Gastrocnemius medialis (tissue), 4 donors: ENCODE measurements around the gene ZNF414. TPM values are rescaled to one million over a fixed set of nuclear protein-coding genes. Genes with fewer than 3 reads are reported as not detected.

Experiments used
- ATAC-seq, 2 donors: fragments of 150-250 bp; one replicate each; pipeline ENCODE4 v1.9.1; 2016
- DNase-seq, 2 donors: peaks; one replicate each; pipeline ENCODE4 v3.0.0-alpha.2; 2019
- H3K27ac ChIP-seq, 4 donors: fragments of 200-600 bp; sonication (generic); 1 replicate in 1 of 4; 2 replicates in 3 of 4; pipeline ENCODE4 v1.5.1; 2016 to 2018; ENCODE audit warnings: mild to moderate bottlenecking in 2 of 4, moderate library complexity in 1 of 4
- H3K27me3 ChIP-seq, 3 donors: fragments of 200-600 bp; sonication (generic) in 2 of 3; 1 replicate in 1 of 3; 2 replicates in 2 of 3; pipeline versions ENCODE4 v1.5.1 to v1.6.0; 2016 to 2019; ENCODE audit warnings: mild to moderate bottlenecking in 1 of 3, moderate library complexity in 1 of 3
- H3K36me3 ChIP-seq, 2 donors: fragments of 200-600 bp; sonication (generic) in 1 of 2; one replicate each; pipeline ENCODE4 v1.5.1; 2017 to 2018
- H3K4me1 ChIP-seq, 2 donors: fragments of 200-600 bp; sonication (generic) in 1 of 2; one replicate each; pipeline ENCODE4 v1.5.1; 2016 to 2017; ENCODE audit warnings: mild to moderate bottlenecking in 2 of 2
- H3K4me3 ChIP-seq, 4 donors: fragments of 200-600 bp; sonication (generic) in 3 of 4; 1 replicate in 1 of 4; 2 replicates in 3 of 4; pipeline ENCODE4 v1.5.1; 2016 to 2019; ENCODE audit warnings: mild to moderate bottlenecking in 2 of 4
- H3K9me3 ChIP-seq, 3 donors: fragments of 200-600 bp; sonication (generic) in 2 of 3; 1 replicate in 1 of 3; 2 replicates in 2 of 3; pipeline ENCODE4 v1.5.1; 2016 to 2019
- POLR2A ChIP-seq, 2 donors: fragments of 450-650 bp; IDR thresholded peaks; one replicate each; pipeline ENCODE4 v1.6.1; 2017; ENCODE audit warnings: antibody characterized with exemption in 2 of 2, mild to moderate bottlenecking in 2 of 2, moderate library complexity in 2 of 2
- in situ Hi-C, 4 donors: fragments of 200-750 bp; cut with MboI; loops; one replicate each; pipeline versions ENCODE4 v1.15.0 to v1.8.0; 2017; ENCODE audit warnings: low sequenced_read_pairs in 4 of 4
- intact Hi-C: fragments of 100-400 bp; cut with DNase I; formaldehyde crosslinking; loops from one replicate; pipeline ENCODE4 v1.15.1; 2023; ENCODE audit warnings: low total_unique reads
- total RNA-seq, 4 donors: library from RNA; depleted of rRNA; stranded (reverse); fragments of >200 nt; gene quantifications; one replicate each; pipeline versions ENCODE4 v1.1.0 to v1.2.3, GENCODE V29; 2016
- TF ChIP-seq, protein P1 (sequence below), 5 experiments: fragments of 450-650 bp in 3 of 5; fragments of 200-600 bp in 2 of 5; sonication (generic) in 2 of 5; IDR thresholded peaks in 4 of 5; conservative IDR thresholded peaks in 1 of 5; 1 replicate in 4 of 5; 2 replicates in 1 of 5; pipeline ENCODE4 v1.5.1; 2016 to 2019; ENCODE audit warnings: antibody characterized with exemption in 5 of 5, mild to moderate bottlenecking in 3 of 5, moderate library complexity in 3 of 5

ZNF414 gene
- total RNA-seq, 4 donors from 2014 or later, result 4.7 to 13.3 (median 6.9) TPM

DNA sequence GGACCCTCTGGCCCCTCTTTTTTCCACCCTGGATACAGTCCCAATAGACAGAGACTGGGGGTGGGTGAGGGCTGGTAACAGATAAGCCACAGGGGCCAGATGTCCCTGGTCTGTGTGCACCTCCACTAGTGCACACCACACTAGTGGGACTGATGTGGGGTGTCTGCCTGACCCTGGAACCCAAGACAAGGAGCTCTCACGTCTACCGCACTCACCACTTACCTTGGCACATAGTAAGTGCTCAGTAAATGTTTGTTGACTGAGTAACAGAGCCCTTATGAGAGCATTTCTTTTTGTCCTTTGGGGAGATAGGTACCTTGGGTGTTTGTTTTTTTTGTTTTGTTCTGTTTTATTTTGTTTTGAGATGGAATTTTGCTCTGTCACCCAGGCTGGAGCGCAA lies 23.1 kb upstream of the ZNF414 start:
- intact Hi-C loops (no loop called here), in situ Hi-C loops (no loop called here)
- H3K9me3 ChIP-seq, result no peaks in the 10 kb centered on the region
- no peaks in the 10 kb centered on the region for H3K27me3 ChIP-seq
- H3K27ac ChIP-seq, result no peak overlapping the region
- no peaks in the 10 kb centered on the region for H3K36me3 ChIP-seq
- DNase-seq, result no peak
- ATAC-seq, result no peak
- no peaks in the 10 kb centered on the region for H3K4me1 ChIP-seq
- TF ChIP-seq, protein P1, sequence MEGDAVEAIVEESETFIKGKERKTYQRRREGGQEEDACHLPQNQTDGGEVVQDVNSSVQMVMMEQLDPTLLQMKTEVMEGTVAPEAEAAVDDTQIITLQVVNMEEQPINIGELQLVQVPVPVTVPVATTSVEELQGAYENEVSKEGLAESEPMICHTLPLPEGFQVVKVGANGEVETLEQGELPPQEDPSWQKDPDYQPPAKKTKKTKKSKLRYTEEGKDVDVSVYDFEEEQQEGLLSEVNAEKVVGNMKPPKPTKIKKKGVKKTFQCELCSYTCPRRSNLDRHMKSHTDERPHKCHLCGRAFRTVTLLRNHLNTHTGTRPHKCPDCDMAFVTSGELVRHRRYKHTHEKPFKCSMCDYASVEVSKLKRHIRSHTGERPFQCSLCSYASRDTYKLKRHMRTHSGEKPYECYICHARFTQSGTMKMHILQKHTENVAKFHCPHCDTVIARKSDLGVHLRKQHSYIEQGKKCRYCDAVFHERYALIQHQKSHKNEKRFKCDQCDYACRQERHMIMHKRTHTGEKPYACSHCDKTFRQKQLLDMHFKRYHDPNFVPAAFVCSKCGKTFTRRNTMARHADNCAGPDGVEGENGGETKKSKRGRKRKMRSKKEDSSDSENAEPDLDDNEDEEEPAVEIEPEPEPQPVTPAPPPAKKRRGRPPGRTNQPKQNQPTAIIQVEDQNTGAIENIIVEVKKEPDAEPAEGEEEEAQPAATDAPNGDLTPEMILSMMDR (IDR thresholded peaks at IDR 0.05 in 4 of 5, conservative IDR thresholded peaks at IDR 0.05 in 1 of 5), result no peak
- TF ChIP-seq POLR2A (IDR thresholded peaks at IDR 0.05), result no peak
- no peak overlapping the region for H3K4me3 ChIP-seq

DNA sequence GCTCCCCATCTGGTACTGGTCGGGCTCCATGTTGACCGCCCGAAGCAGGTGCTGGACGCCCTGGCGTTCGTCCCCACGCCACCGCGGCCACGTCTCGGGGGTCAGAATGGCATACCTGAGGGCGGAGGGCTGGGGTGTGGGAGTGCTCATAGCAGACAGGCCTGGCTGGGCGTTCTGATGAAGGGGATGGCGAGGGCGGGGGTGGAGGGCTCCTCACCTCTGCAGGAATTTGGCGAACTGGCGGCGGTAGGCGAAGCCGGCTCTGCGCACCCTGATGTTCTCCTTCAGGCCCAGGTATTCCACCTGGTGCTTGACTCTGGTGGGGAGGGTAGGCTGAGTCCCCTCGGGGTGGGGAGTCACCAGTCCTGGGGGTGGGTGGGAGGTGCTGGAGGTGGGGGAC lies 22.3 kb upstream of the ZNF414 start:
- in situ Hi-C loops (no loop called here), intact Hi-C loops (no loop called here)
- no peak for ATAC-seq
- Histone ChIP-seq H3K4me3 (no peak overlapping the region), H3K27ac (no peak overlapping the region), H3K27me3 (no peaks in the 10 kb centered on the region), H3K36me3 (no peaks in the 10 kb centered on the region), H3K9me3 (no peaks in the 10 kb centered on the region), H3K4me1 (no peaks in the 10 kb centered on the region)
- TF ChIP-seq, protein P1 (IDR thresholded peaks at IDR 0.05 in 4 of 5, conservative IDR thresholded peaks at IDR 0.05 in 1 of 5), result no peak
- TF ChIP-seq POLR2A (IDR thresholded peaks at IDR 0.05), result no peak
- no peak for DNase-seq

- intact Hi-C loops, result no loop called here
- Histone ChIP-seq H3K36me3 (no peaks in the 10 kb centered on the region), H3K27me3 (peaks cover 0 to 3% (median 0%) of the 10 kb centered on the region in 3 donors), H3K27ac (no peak overlapping the region), H3K4me3 (no peak overlapping the region), H3K9me3 (no peaks in the 10 kb centered on the region), H3K4me1 (no peaks in the 10 kb centered on the region)
- TF ChIP-seq, protein P1 (IDR thresholded peaks at IDR 0.05 in 4 of 5, conservative IDR thresholded peaks at IDR 0.05 in 1 of 5), result no peak
- TF ChIP-seq POLR2A (IDR thresholded peaks at IDR 0.05), result no peak
- in situ Hi-C loops, result no loop called here
- ATAC-seq (no peak), DNase-seq (no peak)
These were observed 18.3 kb upstream of the ZNF414 start for GRCh38 chr19:8532225-8532624.

DNA sequence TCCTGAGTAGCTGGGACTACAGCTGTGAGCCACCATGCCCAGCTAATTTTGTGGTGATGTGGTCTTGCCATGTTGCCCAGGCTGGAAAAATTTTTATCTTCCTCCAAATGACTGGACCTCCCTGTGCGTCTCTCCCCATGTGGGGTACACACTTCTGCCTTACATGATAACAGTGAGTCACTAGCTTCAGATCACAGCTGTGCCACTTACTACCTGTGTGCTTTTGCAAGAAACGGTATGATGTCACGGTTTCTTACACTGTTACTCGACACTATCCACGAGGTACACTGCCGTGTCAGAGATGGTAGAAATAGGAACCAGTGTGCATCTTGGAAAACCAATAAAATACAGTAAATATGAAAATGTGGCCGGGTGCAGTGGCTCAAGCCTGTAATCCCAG lies 17.5 kb upstream of the ZNF414 start:
- H3K27me3 ChIP-seq, result peaks cover 0 to 7% (median 0%) of the 10 kb centered on the region in 3 donors
- H3K27ac ChIP-seq, result no peak overlapping the region
- H3K4me3 ChIP-seq, result no peak overlapping the region
- TF ChIP-seq POLR2A (IDR thresholded peaks at IDR 0.05), result no peak
- TF ChIP-seq, protein P1 (IDR thresholded peaks at IDR 0.05 in 4 of 5, conservative IDR thresholded peaks at IDR 0.05 in 1 of 5), result no peak
- no peaks in the 10 kb centered on the region for H3K9me3 ChIP-seq
- in situ Hi-C loops (no loop called here), intact Hi-C loops (no loop called here)
- ATAC-seq (no peak), DNase-seq (no peak)
- peaks cover 0 to 1% of the 10 kb centered on the region in 2 donors for H3K4me1 ChIP-seq
- no peaks in the 10 kb centered on the region for H3K36me3 ChIP-seq

GRCh38 chr19:8530061-8530679 lies 16.2 kb upstream of the ZNF414 start:
- Histone ChIP-seq H3K4me3 (no peak overlapping the region), H3K27me3 (peaks cover 0 to 12% (median 5%) of the 10 kb centered on the region in 3 donors), H3K36me3 (no peaks in the 10 kb centered on the region), H3K4me1 (peaks cover 0 to 7% of the 10 kb centered on the region in 2 donors), H3K27ac (no peak overlapping the region), H3K9me3 (no peaks in the 10 kb centered on the region)
- intact Hi-C loops (no loop called here), in situ Hi-C loops (no loop called here)
- DNase-seq, result no peak
- TF ChIP-seq, protein P1 (IDR thresholded peaks at IDR 0.05 in 4 of 5, conservative IDR thresholded peaks at IDR 0.05 in 1 of 5), result no peak
- TF ChIP-seq POLR2A (IDR thresholded peaks at IDR 0.05), result no peak
- ATAC-seq, result no peak
